Osteocyte (in vitro differentiated cells): ENCODE data around the gene AKNA. TPM values are rescaled to one million over a fixed set of nuclear protein-coding genes. Genes with fewer than 3 reads are reported as not detected.
A peak's percentile ranks its signal among the peaks of the same experiment; 100 is the strongest.

Source experiments
- DNase-seq: peaks from one replicate; pipeline ENCODE4 v3.0.0; 2021; ENCODE audit warnings: mixed read lengths; ENCODE audit not compliant: unreplicated experiment; ENCODE audit errors: extremely low spot score
- H3K27ac Mint-ChIP-seq: one replicate; pipeline ENCODE4 v1.8.0; 2021; ENCODE audit warnings: mild to moderate bottlenecking, mixed read lengths; ENCODE audit not compliant: unreplicated experiment
- H3K27me3 Mint-ChIP-seq: one replicate; pipeline ENCODE4 v1.8.0; 2021; ENCODE audit warnings: mixed read lengths; ENCODE audit not compliant: unreplicated experiment
- H3K36me3 Mint-ChIP-seq: one replicate; pipeline ENCODE4 v1.8.0; 2021; ENCODE audit warnings: mixed read lengths; ENCODE audit not compliant: unreplicated experiment
- H3K4me1 Mint-ChIP-seq: one replicate; pipeline ENCODE4 v1.8.0; 2021; ENCODE audit warnings: mixed read lengths; ENCODE audit not compliant: unreplicated experiment
- H3K4me3 Mint-ChIP-seq: one replicate; pipeline ENCODE4 v1.8.0; 2021; ENCODE audit warnings: mild to moderate bottlenecking, moderate library complexity, mixed read lengths; ENCODE audit not compliant: unreplicated experiment
- H3K9me3 Mint-ChIP-seq: one replicate; pipeline ENCODE4 v1.8.0; 2021; ENCODE audit warnings: mixed read lengths; ENCODE audit not compliant: unreplicated experiment
- CTCF ChIP-seq: fragments of 200-600 bp; sonication (generic); IDR thresholded peaks from 2 replicates; pipeline ENCODE4 v1.5.0; 2021; ENCODE audit warnings: antibody characterized with exemption, mild to moderate bottlenecking, moderate library complexity
- total RNA-seq: library from RNA; stranded (reverse); gene quantifications from 2 replicates; pipeline ENCODE4 v1.2.1, GENCODE V29; 2021

Gene AKNA
- total RNA-seq, 1 donor from 2014 or later, result 36.0 TPM

GRCh38 chr9:114397848-114398605 lies 10.2 kb upstream of the AKNA start:
- peaks cover 2% of the 10 kb centered on the region for H3K36me3 Mint-ChIP-seq
- DNase-seq, result peak; percentile 98
- peak overlapping the region; percentile 86 for H3K4me3 Mint-ChIP-seq
- TF ChIP-seq CTCF, result no peak
- H3K9me3 Mint-ChIP-seq, result no peaks in the 10 kb centered on the region
- no peaks in the 10 kb centered on the region for H3K27me3 Mint-ChIP-seq
- H3K27ac Mint-ChIP-seq, result peak overlapping the region; percentile 98
- peaks cover 30% of the 10 kb centered on the region for H3K4me1 Mint-ChIP-seq

GRCh38 chr9:114397219-114397847 lies 9.6 kb upstream of the AKNA start:
- Mint-ChIP-seq H3K27ac (peak overlapping the region; percentile 98), H3K4me1 (peaks cover 30% of the 10 kb centered on the region), H3K36me3 (no peaks in the 10 kb centered on the region), H3K27me3 (no peaks in the 10 kb centered on the region), H3K4me3 (peak overlapping the region; percentile 86), H3K9me3 (no peaks in the 10 kb centered on the region)
- TF ChIP-seq CTCF, result no peak
- no peak for DNase-seq

- DNase-seq, result peak; percentile 90
- Mint-ChIP-seq H3K36me3 (no peaks in the 10 kb centered on the region), H3K4me1 (peaks cover 30% of the 10 kb centered on the region), H3K27me3 (no peaks in the 10 kb centered on the region), H3K27ac (peak overlapping the region; percentile 98), H3K9me3 (no peaks in the 10 kb centered on the region), H3K4me3 (peak overlapping the region; percentile 86)
- TF ChIP-seq CTCF, result no peak
Observed at GRCh38 chr9:114396558-114397218, 8.9 kb upstream of the AKNA start.

GRCh38 chr9:114395768-114396167 lies 8.0 kb upstream of the AKNA start:
- no peak for TF ChIP-seq CTCF
- H3K27me3 Mint-ChIP-seq, result no peaks in the 10 kb centered on the region
- no peak for DNase-seq
- H3K4me3 Mint-ChIP-seq, result no peak overlapping the region
- H3K36me3 Mint-ChIP-seq, result peaks cover under 1% of the 10 kb centered on the region
- no peak overlapping the region for H3K27ac Mint-ChIP-seq
- H3K9me3 Mint-ChIP-seq, result no peaks in the 10 kb centered on the region
- peaks cover 31% of the 10 kb centered on the region for H3K4me1 Mint-ChIP-seq

- no peak for DNase-seq
- H3K27me3 Mint-ChIP-seq, result no peaks in the 10 kb centered on the region
- H3K27ac Mint-ChIP-seq, result peak overlapping the region; percentile 69
Observed at GRCh38 chr9:114395334-114395617, 7.5 kb upstream of the AKNA start.

More at GRCh38 chr9:114395334-114395617, 7.5 kb upstream of the AKNA start:
- peak overlapping the region; percentile 32 for H3K4me3 Mint-ChIP-seq
- peaks cover 33% of the 10 kb centered on the region for H3K4me1 Mint-ChIP-seq
- H3K36me3 Mint-ChIP-seq, result peaks cover 6% of the 10 kb centered on the region
- H3K9me3 Mint-ChIP-seq, result no peaks in the 10 kb centered on the region
- no peak for TF ChIP-seq CTCF
